DMS 273 (cell line): Measurements from ENCODE around the gene ADAMTS9.

Experiments
- DNase-seq: peaks from one replicate; lab custom pipeline; 2025; ENCODE audit not compliant: unreplicated experiment; lab: John Stamatoyannopoulos, UW

The ADAMTS9 gene

DNA sequence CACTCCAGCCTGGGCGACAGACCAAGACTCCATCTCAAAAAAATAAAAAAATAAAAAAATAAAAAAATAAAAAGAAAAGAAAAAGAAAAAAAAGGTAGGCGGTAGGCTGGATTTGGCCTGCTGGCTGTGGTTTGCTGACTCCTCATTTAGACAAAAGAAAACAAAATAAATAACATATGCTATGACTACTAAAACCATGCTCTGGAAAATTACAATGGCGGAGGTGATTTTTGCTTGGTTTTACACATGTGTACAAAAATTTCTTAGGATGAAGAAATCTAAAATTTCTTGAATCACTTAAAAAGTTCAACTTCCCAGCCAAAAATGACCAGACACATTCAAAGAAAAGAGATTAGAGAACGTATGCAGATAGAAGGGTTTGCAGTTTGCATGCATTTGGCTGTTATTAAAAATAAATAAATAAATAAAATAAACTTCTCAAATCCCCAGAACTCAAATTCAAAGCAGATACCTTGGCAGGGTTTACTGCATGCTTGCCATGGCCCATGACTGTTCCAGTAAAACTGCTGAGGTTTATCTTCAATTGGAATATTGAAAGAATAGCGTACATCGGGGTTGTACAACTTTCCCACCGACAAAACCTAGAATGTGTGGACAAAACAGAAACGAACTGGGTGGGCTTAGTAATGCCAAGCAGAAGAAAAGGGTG, 65.9 kb downstream of the ADAMTS9 start:
- DNase-seq, result no peak

DNA sequence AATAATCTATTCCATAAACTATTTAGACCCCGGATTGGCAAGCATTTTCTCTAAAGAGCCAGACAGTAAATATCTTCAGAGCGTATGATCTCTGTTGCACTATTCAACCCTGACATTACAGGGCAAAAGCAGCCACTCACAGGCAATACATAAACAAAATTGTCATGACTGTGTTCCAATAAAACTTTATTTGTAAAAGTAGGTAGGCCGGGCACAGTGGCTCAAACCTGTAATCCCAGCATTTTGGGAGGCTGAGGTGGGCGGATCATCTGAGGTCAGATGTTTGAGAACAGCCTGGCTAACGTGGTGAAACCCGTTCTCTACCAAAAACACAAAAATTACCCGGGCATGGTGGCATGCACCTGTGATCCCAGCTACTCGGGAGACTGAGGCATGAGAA, 66.5 kb downstream of the ADAMTS9 start:
- DNase-seq, result no peak

GRCh38 chr3:64620020-64620419, 67.8 kb downstream of the ADAMTS9 start:
- no peak for DNase-seq

DNA sequence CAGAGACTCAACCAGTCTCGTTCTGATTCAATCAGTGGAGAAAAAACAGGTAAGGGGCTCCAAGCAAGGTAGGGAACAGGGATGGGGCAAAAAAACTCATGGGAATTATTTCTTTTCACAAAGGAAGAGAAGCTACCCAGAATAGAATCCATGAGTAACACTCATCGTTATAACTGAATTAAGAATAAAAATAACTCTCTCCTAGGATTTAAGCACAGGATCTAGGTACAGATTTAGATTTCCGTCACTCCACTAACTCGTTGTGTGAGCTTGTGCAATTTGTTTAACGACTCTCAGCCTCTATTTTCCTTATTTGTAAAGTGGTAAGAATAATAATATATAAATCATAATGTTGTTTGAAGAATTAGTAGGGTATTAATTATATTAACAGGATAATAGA, 68.6 kb downstream of the ADAMTS9 start:
- no peak for DNase-seq

- DNase-seq, result no peak
These were observed 70.2 kb downstream of the ADAMTS9 start for GRCh38 chr3:64617610-64618009.

DNA sequence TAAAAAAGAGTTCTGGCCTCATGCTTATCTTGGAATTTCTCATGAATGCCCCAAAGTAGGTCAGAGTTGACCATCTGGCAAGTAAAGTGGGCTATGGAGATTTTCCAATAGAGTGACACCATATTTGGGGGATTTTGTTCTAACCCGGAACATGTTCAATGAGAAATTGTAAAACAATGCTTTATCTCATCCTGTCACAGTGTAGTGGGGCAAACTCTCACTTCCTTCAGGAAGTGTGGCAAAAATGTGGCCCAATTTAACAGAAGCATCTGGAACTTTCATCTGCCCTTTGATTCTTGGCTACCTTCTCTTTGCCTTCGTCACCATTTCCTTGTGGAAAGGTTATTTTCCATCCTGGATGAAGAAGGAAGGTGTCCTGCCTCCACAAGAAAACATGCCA, 70.8 kb downstream of the ADAMTS9 start:
- DNase-seq, result no peak

DNA sequence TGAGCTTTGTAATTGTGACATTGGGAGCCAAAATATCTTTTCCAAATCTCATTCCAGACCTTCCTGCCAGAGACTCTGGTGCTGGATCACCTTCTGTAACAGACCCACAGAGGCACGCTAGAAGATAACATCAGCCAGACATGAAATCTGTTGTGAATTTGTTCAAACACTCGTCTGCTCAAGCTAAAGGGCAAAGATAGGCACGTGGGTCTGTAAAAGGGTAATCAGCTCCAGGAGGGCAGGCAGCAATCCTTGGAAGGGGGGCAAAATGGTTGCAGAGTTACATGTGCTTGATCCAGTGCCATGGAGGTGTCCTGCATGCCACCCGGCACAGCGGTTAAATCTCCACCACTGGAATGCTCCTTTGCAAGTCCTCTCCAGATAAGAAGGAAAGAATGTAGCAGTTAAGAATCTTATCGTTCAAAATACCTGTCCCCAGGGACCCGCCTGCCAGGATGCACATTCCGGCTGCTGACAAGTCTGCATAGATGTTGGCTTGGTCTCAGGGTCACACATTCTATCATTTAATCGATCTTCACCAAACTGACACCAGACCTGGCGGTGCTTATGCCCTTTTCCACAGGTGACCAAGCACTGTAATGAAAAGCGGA, 74.8 kb downstream of the ADAMTS9 start:
- DNase-seq, result peak; percentile 19

DNA sequence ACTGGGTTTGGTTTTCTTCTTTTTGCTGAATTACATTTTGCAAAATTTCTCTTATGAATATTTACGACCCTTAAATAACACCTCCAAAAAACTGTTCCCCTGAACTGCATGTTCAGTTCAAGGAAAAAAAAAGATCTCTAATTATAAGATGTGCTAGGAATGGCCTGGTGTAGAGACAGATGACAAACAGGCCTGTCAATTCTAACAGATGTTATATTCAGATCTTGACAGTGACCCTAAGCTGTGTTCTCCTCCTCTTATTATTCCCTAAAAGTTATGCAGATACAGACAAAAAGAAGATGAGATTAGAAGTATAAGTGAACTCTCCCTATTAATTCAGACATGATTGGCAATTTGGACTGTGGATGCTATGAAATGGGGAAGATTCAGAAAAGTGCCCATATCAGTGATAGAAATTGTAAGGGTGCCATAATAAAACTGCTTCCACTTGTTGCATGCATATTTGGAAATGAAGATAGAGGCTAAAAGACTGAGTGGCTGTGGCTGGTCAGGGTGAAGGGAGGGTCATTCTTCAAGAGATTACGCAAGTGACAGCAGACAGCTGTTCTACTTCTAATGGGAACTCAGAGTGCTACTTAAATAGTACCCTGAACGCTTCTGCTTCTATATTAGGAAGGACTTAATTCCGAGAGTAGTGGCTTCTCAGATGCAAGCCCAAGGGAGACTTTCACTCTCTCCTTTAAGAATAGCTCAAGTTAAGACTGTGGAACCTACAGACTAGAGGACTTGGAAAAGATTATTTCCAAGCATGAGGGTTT, 75.5 kb downstream of the ADAMTS9 start:
- DNase-seq, result peak; percentile 36

- no peak for DNase-seq
These were observed 79.1 kb downstream of the ADAMTS9 start for GRCh38 chr3:64608741-64609140.

DNA sequence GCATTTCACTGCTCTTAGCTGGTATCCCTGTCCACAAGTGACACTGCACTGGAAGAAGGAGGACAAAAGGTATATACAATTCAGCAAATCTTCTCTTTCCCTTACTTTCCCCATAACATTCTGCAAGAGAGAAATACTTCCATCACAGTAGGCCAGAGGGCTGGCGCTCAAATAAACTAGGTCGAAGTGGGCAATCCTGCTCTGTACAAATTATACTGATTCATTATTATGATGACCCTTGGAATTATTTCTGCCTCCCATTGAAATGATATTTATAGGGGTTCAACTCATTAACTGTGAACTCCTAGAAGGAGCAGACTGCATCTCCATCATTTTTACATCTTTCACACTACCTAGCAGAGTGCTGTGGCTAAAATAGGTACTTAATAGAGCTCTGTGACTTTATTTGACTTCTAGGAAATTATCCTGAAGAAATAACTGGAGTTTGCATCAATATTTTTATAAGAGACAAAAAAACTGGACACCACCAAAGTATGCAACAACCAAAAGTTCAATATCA, 80.7 kb downstream of the ADAMTS9 start:
- DNase-seq, result no peak

DNA sequence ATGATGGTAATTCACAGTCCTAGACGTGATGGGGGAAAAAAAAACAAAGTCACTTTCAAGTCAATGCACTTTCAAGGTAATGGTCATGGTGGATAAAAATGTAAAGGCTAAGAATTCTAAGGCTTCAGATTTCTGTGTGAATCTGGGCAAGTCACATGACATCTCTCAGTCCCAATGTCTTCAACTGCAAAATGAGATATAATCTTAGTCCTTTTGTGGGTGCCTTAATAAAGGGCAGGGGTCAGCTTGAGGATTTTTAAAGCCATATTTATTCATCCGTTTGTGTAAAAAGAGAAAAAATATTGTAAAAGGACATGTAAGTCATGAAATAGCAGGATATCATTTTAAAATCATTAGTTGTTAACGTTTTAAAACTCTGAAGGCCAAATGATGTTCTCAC, 83.5 kb downstream of the ADAMTS9 start:
- no peak for DNase-seq

GRCh38 chr3:64601824-64602223, 86.0 kb downstream of the ADAMTS9 start:
- DNase-seq, result no peak

DNA sequence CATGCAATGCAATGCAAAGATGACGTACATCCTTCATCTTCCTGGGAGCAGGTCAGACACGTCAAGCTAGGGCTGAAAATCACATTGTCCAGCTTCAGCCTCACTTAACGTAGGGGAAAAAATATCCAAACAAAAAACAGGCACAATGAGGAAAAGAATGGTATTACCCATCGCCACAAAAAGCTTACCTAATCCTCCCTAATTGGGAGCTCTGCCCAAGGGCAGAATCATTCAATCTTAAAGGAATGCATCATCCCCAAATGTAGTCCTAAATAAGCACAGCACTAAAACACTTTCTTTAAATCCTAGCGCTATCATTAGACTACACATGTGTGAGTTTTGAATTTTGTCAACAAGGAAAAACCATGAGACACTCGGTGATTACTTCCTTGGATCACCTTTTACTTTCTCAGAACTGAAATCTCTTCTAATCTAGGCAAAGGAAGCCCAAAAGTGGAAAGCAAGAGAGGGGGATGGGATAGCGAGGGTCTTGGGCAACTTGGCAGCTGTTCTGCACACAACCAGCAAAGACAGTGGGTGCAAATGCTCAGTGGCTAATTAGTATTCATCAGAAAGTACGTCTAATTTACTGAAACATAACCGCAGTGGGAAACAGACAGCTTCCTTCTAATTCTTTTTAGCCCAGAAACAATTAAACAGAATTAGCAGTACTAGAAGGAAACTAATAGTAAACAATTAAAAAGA, 87.4 kb downstream of the ADAMTS9 start:
- DNase-seq, result no peak

GRCh38 chr3:64599651-64600050, 88.1 kb downstream of the ADAMTS9 start:
- DNase-seq, result peak; percentile 43

GRCh38 chr3:64595253-64595694, 92.5 kb downstream of the ADAMTS9 start:
- no peak for DNase-seq

DNA sequence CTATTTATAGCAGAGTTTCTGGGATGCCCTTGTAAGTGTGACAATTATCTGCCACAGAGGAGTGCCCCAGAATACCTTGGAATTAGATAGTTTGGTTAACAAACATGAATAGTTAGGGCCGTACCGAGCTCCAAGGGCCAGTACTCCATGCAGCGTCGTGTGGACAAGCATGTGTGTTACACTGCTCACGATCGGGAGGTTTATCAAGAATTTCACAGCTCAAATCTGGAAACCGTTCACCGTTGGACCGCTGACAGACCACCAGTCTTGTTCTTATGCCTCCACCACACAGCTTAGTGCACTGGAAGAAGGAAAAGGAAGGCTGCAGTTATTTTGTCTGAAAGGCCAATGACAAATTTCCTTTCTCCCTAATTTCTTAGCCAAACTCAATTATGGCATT, 93.7 kb downstream of the ADAMTS9 start:
- DNase-seq, result no peak

DNA sequence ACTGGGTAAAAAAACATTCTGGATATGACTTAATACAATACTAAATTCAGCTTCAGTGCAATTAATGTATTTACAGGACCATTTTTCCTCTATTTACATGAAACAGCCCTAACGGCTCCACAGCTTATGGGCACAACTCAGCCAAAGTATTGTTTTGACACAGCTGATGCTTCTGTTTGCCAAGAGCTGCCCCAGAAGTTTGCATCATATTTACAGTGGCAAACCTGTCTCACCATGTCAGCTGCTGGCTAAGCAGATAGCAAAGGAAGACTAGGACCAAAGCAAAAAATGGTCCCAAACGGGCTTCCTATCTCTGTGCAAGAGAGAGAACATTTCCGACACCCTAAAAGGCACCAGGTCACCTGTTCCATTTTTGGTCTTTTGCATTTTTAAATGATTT, 94.5 kb downstream of the ADAMTS9 start:
- no peak for DNase-seq

DNA sequence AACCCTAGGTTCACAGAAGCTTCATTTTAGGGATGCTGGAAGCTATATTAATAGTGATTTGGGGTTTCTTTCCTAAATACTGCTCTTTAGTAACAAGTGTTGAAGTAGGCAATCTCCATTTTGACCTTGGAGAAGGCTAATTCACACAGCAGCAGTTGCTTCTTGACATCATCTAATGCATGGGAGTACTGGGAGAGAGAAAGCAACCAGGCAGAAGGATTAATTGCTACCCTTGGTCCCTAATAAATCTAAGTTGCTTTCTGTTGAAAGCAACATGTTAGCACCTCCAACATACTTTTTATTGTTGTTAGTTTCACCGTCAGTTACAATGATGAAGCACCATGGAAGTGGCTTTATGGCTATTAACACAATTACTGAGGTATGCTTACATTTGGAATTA, 96.2 kb downstream of the ADAMTS9 start:
- DNase-seq, result no peak

GRCh38 chr3:64588380-64588779, 99.4 kb downstream of the ADAMTS9 start:
- no peak for DNase-seq

DNA sequence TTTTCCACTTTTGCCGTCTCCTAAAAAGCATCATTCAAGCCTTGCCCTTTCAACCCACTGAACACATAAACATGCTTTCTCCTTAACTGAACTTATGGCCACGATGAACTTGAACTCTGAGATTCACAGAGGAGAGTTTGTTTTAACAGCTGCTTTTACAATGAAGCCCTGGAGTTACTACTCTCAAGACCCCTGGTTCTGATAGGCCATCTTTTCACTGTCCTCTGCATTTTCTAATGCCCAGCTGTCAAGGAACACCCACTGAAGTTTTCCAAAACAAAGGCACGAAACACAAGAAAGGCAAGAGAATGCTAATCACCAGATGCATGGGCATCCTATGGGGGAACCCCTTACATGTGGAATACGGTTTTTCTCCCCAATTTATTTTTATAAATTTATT, 100.8 kb downstream of the ADAMTS9 start:
- no peak for DNase-seq

DNA sequence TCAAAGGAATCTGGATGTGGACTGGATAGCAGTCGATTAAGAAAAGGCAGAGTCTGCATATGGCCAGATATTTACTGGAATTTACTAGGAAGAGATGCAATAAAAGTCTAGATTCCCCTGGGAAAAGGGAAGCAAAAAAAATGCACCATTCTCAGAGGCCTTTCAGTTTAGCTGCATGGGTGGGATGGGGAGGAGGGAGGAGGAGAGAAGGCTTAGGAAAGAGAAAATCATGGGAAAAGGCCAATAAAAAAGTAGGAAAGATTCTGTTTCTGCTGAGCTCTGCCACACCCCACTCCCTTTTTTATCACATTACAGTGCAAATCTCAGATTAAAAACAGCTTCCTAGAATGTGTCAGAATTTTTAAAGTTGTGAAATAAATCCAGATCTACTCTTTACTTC, 103.6 kb downstream of the ADAMTS9 start:
- no peak for DNase-seq
